Measurements from ENCODE around the gene TNFRSF18.
A peak's percentile ranks its signal among the peaks of the same experiment; 100 is the strongest.

The TNFRSF18 gene

DNA sequence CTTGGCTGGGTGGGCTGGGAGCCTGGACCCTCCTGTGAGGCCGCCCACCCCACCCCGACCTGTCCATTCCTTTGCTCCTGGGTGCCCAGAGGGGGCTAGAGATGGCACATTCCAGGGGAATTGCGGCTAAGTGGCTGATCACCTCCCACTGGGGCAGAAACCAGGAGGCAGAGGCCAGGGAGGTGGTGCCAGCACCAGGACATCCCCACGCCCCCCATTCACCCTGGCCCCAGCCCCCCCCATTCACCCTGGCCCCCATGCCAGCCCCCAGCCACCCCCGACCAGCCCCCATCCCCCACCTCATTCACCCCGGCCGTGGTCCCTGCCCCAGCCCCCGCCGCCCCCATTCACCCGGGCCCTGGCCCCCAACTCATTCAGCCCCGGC is 33.9 kb upstream of the TNFRSF18 start:
- no peak for DNase-seq

DNA sequence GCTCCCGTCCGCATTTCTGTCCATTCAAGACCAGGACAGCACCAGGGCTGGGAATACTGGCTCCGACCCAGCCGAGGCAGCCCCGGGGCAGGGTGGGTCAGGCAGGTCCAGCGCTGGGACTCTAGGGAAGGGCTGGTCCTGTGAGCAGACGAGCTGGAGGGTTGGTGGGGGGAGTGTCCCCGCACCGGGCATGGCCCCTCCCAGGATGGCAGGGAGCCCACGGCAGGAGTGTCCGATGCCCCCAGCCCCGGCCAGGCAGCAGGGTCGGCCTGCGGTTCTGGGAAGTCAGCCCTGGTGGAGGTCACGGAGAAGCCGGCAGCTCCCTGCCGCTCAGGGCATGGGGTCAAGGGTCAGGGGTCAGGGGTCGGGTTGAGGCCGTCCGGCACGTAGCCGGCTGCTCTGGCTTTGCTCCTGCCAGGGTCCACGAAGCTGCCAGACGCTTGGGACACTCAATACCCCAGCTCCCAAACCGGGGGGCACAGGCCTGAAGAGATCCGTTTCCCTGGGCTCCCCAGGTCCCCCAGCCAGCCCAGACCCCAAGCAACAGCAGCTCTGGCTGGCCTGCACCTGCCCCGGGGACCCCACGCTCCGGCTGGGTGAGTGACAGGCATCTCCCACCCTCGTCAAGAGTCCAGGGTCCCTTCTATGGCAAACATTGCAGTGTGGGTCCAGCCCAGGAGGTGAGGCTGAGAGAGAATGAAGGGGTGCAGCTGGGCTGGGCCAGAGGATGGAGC is 33.4 kb upstream of the TNFRSF18 start:
- DNase-seq: no peak

DNA sequence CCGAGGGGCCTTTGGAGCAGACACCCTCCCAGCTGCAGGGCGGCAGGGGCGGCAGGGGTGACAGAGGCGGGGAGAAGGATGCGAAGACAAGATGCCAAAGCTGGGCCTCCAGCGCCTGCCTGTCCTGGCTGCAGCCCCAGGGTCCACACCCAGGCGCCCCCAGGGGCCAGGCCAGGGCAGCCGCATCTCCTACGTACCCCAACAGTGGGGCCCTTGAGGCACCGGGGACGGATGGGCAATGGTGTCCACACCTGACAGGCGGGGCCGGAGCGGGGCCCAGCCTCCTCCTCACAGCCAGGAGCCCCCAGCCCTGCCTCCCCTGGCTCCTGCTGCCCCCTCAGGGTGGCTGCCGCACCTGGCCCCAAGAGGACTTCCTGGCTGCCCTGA is 32.8 kb upstream of the TNFRSF18 start:
- DNase-seq: no peak

DNA sequence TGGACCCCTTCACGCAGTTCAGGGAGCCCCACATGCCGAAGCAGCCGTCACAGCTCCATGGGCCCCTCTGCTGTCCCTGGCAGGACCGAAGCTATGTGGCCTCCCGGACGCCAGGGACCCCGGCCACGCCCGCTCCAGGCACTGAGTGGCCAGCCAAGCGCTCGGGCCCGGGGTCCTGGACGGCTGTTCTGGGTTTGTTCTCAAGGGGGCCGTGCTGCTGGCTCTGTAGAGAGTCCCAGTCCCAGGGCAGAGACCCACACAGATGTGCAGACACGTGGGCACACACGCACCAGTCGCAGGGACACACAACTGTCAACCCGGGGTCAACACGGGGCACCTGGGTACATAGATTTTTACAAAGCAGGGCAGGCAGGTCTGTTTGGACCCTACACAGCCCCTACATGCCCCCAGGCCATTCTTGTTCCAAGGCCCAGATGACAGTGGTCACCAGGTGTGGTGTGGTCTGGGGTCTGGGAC is 32.3 kb upstream of the TNFRSF18 start:
- no peak for DNase-seq

DNA sequence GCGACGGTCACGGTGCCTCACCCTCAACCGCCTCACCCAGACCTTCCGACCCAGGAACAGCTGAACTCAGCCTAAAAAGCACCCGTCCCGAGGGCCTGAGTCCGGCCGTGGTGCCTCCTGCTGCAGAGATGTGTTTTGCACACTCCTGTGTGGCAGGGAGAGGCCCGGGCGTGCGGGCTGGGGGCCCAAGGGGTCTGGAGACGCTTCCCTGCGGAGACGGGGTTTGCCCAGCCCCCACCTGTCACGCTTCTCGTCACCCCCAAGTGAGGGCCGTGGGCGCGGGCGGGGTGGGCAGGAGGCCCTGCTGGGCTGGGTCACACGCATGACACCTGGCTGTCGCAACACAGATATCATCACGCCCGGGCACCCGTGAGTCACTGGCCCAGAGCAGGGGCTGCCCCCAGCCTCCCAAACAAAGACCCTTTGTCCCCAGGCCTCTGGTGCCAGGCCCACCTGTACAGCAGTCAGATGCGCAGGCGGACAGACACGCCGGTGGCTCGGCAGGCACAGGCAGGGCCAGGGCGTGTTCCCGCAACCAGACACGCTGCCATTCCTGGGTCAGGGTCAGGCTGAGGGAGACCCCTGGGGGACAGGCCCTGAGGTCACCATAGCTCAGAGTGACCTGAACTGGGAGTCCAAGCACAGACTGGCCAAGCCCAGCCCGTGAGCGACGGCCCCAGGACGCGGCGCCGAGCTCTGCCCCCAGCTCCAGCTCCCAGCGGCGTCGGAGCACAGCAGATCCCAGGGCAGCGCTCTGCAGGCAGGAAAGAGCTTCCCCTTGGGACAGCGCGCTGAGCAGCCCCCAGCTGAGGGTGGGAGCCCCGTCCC is 31.7 kb upstream of the TNFRSF18 start:
- no peak for DNase-seq

DNA sequence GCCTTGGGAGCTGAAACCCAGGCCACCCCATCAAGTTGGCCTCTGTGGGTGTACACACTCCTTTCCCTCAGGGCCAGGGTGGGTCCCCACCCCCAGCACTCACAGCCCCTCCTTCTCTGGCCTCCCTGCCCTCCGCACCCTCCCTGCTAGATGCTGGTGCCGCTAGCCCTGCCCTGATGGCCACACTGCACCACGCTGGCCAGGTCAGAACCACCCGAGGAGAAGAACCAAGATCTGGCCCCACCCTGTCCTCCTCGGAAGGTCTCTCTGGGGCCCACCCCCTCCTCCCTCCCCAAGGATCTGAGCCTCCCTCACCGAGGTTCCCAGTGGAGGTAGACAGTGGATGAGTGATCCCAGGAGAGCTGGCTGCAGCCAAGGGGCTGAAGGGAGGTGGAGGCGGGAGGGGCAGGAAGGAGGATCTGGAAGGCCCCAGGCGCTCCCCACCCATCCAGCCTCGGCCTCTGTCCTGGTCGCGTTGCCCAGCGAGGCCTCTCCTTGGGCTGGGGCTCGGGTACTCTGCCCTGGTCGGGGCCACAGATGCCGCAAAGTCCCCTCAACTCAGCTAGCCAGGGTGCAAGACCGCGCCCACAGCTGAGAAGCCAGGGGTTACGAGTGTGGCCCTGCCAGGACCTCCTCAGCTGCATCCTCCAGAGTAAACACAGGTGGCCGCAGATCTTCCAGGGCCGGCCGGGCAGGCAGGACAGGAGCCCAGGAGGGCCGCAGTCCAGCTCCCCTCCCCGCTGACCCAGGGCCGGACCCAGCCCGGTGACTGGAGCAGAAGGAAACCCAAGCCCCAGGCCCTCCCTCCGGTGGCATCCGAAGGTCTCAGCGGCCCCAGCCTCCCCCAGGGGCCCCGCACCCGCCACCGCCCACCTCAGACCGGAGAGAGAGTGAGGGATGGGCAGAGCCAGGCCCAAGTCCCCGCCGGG is 30.8 kb upstream of the TNFRSF18 start:
- DNase-seq: no peak

DNA sequence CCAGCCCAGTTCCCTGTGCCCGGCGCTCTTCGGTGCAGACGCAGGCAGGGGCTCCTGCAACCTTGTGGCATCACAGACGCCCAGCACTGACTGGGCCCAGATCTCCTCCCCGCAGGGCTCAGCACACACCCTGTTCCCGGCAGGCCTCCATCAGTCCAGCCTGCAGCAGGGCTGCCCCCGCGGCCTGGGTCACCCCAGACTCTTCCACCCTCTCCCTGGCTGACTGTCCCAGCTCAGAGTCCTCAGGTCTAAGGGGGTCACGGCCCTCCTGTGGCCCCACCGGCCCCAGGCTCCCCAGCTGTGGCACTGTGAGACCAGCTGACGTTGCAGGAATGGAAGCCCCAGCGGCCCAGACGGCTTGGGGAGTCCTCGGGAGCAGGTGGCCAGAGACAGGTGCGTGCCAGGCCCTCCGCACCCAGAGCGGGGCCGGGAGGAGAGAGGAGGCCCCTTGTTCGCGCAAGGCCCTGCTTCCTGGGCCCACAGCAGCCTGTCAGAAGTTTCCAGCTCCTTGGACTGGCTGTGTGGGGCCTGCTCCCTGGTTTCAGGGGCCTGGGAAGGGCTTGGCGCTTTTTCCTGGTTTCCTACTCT is 29.9 kb upstream of the TNFRSF18 start:
- no peak for DNase-seq

DNA sequence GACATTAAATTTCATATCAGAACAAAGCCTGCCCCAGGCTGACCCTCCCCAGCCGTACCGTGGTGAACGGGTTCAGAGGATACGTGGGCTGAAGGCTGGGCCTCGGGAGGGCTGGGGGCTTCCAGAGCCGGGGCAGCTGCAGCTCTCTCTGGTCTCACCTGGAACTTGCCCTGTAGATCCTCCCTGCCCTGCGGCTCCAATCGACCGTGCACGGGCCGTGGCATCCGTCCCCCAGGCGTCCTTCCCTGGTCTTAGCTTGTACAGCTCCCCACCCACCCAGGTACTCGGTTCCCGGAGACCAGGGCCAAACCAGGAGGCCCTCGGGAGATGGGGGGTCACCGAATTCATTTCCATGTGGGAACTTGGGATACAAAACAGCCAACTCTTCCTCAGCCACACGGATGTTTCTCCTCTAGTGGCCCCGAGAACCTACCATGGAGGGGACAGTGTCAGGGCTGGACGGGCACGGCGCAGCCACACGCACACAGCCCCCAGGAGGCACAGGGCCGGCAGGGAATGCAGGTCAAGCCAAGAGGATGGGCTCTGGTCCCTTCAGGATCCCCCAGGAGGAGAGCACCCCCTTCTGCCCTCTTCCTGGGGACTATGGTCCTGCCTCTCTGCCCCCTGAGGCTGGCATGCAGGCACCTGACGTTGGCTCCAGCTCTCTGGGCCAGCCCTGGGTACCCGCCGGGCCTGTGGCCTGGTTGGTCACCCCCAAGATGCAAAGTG is 28.8 kb upstream of the TNFRSF18 start:
- no peak for DNase-seq

DNA sequence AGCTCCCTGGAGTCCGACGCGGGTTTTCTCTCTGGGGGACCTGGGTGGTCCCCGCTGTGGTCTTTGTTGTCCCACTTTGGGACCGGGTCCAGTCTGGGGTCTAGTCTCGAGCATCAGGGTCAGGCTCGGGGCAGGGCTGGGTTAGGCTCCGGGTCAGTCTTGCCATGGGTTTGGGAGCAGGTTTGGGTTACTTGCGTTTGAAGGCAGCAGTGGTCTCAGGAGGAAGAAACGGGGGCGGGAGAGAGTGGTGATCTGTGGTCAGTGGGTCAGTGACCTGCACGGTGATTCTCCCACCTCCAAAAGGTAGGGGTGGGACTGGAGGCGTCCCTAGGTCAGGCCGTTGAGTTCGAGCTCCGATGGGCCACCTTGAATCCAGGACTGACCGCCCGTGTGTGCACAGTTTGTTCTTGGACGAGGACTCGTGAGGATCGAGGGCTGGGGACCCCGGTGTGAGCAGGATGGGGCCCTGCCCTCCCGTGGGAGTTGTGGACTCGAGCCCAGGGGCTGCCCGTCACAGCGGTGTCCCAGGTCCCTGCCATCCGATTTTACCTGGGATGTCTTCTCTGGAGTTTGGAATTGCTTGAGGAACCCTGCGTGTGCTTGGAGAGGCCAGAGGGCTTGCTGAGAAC is 27.9 kb upstream of the TNFRSF18 start:
- no peak for DNase-seq

DNA sequence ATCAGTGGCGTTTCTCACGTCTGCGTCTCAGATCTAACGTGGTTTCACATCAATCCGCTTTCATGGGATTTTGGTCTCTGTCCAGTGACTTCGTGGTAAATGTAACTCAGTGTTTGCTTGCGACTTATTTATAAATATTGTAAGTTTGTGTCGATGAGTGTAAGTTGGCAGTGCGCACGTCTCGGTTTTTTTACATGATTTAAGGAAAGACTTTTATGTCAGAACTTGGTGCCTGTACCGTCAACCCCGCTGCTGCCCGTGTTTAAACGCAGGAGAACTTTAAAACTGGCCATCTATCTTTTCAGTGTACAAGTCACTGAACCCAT is 27.1 kb upstream of the TNFRSF18 start:
- no peak for DNase-seq

DNA sequence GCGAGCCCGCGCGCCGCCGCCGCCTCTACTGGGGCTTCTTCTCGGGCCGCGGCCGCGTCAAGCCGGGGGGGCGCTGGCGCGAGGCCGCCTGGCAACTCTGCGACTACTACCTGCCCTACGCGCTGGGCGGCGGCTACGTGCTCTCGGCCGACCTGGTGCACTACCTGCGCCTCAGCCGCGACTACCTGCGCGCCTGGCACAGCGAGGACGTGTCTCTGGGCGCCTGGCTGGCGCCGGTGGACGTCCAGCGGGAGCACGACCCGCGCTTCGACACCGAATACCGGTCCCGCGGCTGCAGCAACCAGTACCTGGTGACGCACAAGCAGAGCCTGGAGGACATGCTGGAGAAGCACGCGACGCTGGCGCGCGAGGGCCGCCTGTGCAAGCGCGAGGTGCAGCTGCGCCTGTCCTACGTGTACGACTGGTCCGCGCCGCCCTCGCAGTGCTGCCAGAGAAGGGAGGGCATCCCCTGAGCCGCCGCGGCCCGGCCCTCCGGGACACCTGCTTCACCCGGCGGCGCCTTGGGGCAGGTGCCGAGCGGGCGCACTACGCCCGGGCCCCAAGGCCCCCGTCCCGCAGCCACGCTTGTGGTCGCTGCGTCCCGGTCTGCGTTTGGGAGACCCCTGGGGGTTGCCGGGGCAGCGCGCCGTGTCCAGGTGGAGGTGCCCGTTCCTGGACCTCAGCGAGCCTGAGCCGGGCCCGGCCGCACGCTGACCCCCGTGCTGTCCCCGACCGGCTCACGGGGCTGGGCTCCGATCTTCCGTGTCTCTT is 26.6 kb upstream of the TNFRSF18 start:
- DNase-seq: no peak

DNA sequence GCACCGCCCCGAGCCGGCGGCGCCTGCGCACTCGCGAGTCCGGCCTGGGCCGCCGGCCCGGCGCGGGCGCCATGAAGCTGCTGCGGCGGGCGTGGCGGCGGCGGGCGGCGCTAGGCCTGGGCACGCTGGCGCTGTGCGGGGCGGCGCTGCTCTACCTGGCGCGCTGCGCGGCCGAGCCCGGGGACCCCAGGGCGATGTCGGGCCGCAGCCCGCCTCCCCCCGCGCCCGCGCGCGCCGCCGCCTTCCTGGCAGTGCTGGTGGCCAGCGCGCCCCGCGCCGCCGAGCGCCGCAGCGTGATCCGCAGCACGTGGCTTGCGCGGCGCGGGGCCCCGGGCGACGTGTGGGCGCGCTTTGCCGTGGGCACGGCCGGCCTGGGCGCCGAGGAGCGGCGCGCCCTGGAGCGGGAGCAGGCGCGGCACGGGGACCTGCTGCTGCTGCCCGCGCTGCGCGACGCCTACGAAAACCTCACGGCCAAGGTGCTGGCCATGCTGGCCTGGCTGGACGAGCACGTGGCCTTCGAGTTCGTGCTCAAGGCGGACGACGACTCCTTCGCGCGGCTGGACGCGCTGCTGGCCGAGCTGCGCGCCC is 25.9 kb upstream of the TNFRSF18 start, which contains the start of gene B3GALT6:
B3GALT6 (plus strand) TSS at position 30 of the 588 bp plus-strand sequence; CDS start at position 72, 42 bp downstream.
- DNase-seq: no peak

DNA sequence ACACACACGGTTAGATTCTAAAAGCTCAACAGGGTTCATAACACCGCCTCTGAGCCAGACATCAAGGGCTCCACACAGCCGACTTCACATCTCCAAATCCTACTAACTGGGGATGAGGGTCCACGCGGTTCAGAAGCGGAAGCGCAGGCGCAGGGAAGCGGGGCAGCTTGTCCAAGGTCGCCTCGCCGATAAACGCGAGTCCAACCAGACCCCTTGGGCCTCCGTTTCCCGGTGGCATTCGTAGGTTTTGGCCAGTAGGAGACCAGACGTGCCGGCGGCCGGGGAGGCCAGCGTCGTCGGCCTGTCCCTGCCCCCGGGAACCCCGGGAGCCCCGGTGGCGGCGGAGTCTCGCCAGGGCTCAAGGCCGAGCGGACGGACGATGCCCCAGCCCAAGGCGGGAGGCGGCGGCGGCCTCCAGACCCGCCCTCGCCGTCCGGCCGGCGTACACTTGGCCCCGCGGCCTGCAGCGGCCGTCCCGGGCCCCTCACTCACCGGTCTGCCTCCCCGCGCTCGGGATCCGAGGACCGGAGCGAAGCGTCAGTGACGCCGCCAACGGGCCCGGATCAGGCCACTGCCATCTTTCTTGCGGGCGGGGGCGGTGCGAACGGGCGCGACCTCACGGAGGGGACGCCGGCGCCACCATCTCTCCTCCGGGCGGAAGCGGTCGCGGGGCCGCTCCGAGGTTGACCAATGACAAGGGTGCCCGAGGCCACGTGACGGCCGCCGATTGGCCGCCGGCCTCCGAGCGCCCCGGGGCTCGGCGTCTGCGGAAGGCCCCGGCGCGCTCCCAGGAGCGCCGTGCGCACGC is 25.2 kb upstream of the TNFRSF18 start, which contains the start of gene SDF4:
SDF4 (minus strand) TSS at position 602 of the 808 bp plus-strand sequence. CDS start 3,229 bp downstream, outside the sequence.
- peak; percentile 97 for DNase-seq

DNA sequence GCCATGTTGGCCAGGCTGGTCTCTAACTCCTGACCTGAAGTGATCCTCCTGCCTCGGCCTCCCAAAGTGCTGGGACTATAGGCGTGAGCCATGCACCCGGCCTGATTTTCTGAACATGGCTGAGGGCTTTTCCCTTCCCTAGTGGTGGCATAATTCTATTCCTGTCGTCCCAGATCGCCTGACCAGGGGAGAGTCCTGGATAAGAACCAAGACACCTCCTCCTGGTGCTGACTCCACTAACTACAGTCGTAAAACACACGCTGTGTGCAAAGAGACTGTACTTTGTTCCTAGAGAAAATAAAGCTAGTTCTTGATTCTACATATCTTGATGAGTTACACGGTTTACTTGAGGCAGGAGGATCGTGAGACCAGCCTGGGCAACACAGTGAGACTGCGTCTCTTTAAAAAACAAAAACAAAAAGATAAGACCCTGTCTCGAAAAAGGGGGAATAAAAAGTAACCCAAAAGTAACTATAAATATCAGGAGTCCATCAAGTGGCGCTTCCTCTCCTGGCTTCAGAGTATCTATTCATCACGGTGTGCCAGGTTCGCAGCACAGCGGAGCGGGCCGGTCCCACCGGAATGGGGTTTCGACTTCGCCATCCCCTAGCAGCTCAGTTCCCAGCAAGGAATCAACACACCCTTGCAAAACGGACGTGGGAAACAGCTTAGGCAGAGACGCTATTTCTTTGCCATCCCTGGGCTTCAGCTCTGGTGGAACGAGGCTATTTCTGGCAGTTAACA is 24.4 kb upstream of the TNFRSF18 start:
- DNase-seq: no peak

DNA sequence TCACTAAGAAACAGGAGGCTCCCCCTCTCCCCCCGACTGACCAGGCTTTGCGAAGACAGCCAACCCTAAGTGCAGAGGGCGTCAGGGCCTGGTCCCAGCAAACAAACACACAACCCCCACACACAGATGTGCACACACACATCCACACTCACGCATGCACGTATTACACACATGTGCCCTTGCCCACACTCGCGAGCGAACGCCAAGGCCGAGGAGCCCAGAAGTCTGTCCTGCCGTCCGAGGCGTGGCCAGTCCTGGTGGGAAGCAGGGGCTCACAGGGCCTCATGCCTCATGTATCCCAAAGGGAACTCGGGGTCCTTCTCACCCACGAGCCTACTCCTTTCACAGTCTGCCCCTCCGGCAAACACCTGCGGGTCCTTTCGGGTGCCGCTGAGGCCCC is 23.4 kb upstream of the TNFRSF18 start:
- no peak for DNase-seq

DNA sequence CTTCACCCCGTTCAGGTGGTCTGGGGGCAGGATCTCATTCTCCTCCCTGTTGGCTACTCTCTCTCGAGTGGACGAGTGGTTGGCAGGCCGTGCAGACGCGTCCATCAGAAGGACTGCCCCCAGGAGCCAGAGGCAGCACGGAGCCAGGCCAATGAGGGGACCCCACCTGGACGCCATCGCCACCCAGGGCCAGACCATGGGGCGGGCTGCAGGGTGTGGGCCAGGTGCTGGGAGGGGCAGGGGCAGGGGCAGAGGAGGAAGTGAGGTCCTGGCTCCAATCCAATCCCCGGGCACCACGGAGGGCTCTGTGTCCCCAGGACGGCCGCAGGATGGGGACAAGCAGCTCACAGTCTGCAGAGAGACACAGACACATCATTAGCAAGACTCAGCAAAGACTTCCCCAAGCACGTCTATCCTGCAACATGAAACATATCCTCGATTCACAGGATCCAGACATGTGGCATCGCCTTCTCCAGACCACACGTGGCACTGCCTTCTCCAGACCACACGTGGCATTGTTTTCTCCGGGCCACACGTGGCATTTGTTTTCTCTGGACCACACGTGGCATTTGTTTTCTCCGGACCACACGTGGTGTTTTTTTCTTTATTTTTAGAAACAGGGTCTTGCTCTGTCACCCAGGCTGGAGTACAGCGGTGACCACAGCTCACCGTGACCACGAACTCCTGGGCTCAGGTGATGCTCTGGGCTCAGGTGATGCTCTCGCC is 22.4 kb upstream of the TNFRSF18 start:
- no peak for DNase-seq

DNA sequence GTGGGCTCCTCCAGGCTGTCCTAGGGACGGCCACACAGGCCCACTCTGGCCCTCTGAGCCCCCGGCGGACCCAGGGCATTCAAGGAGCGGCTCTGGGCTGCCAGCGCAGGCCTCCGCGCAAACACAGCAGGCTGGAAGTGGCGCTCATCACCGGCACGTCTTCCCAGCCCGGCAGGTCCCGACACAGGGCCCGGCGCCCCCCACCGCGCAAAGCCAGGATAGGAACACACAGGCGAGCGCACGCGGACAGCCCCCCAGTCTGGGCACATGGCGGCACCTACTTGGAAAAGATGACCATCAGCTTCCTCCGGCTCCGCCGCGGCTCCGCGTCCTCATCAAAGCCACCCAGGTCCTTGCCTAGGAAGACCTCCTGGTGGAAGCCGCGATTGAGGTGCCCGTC is 21.8 kb upstream of the TNFRSF18 start:
- no peak for DNase-seq

DNA sequence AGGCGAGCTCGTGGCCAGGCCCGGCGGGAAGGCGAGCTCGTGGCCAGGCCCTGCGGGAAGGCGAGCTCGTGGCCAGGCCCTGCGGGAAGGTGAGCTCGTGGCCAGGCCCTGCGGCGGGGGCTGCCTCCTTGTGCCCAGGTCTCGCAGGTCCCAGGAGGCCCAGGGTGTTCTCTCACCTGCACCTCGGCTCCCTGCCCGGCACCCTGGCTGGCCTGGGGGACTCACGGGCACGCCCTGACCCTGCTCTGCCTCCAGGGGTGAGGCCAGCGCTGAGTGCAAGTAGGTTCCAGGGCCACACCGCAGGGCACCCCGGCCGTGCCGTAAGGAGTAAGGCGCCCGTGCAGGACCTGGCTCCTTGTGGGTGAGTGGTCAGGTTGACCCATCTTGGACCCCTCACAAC is 21.0 kb upstream of the TNFRSF18 start:
- no peak for DNase-seq
